Activated T-helper 1 cell treated with anti-CD3 and anti-CD28 coated beads, Interleukin-2, amount 50 U/mL, for 16 hours (primary cell): ENCODE results near the gene SRR.
"Not testable (repeated sequence)": the region's sequence is repeated elsewhere in the genome, so short reads cannot be mapped to it uniquely, and the experiment has no call there.

Experiments used
- DNase-seq, 2 donors: peaks; one replicate each; pipeline ENCODE4 v3.0.0-alpha.2; 2020; ENCODE audit warnings: low read depth in 1 of 2, low spot score in 1 of 2

The SRR gene

DNA sequence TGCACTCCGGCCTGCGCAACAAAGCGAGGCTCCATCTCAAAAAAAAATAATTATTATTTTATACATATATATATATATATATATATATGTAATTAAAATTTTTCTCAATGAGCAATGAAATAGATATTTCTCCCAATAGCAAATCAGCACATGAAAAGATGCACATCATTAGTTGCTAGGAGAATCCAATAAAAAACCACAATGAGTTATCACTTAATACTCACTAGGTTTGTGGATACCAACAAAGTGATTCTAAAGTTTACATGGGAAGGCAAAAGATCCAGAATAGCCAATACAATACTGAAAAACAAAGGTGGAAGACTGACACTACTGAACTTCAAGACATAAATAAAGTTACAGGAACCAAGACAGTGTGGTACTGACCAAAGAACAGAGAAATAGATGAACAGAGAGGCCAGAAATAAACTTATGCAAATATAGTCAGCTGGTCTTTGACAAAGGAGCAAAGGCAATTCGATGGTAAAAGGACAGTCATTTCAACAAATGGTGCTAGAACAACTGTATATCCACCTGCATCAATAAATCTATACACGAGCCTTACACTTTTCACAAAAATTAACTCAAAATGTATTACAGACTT lies 13.8 kb upstream of the SRR start:
- no peak for DNase-seq

DNA sequence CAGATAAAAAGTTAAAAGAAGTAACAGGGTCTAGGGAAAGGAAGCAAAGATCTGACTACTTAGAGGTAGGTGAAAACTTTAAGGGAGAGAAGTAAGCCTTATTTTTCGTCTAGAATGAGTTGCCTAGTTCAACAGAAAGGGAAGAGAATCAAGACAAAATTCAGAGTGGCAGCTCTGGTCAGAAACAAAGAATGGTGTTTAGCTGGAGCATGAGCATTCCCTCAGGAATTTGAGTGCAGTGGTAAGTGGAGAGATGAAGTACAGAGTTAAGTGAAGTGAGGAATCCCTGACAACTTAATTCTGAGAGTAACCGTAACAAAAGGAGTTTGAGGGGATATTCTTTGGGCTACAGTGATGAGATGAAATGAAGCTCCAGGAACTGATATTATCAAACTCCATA lies 11.7 kb upstream of the SRR start:
- DNase-seq: no peak

DNA sequence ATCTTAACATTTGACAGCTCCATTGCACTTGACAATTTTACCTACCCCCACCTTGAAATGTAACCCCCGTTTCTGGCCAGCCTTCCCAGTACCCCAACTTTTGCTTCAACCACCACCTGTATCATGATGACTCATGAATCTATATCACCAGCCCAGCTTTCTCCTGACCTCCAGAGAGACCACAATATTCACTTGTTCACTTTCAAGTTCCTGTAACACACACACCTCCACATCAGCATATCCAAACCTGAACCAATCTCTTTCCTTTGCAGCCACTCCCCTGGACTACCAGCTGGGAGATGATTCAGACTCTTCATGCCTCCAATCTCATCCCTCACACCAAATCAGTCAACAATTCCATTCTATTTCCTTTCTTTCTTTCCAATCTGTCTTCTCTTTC lies 8.2 kb upstream of the SRR start:
- no peak for DNase-seq

DNA sequence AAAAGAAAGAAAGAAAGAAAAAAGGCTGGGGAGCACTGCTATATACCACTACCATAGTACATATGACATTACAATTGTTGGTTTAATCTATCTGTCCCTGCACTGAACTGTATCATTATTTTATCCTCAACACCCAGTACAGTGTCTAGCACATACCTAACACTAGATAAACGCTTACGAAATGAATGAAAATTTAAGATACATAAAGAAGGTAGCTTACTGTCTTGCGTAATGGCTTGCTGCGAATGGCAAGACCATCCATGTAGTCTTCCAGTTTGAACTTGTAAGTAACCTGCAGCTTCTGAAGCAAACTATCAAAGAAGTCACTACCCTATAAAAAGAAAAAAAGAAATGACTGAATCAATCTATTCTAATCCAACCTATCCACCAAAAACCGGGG lies 6.7 kb upstream of the SRR start:
- DNase-seq: no peak

- DNase-seq: no peak
These were observed 4.6 kb upstream of the SRR start for GRCh38 chr17:2299136-2299535.

DNA sequence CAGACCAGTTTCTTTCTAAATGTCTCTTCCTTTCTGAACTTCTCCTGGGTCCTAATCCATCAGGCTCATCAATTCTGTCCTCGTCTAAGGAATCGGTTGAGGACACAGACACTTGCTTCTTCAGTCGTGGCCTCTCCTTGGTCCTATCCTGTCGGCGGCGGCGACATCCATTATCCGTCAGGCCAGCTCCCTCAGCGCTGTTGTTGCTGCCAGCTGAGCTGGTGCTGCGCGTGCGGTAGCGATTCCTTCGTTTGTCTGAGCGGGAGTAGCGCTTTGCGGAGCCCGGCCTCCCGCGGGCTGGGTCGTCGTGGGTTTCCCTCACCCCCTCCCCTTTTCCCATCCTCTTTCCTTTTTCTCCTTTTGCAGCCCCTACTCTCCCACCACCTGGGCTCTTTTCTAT lies 4.0 kb upstream of the SRR start:
- DNase-seq: no peak

DNA sequence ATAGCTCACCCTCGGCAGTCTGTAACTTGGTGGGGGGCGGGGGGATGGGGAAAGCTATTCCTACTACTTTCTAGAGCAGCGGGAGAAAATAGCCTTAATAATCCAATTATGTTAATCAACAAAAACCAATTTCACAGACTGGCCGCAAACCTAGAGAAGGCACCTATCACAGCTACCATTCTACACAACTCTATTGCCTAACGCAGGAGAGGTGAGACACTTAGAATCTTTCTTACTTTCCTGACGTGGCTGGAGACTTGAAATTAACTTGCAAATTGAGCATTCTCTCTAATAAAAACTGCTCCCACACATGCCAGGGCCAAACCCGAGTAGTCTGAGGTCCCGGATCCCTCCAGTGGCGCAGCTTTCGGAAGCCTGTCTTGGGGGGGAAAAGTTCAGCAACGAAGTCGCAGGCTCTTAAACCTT lies 959 bp upstream of the SRR start:
- no peak for DNase-seq

DNA sequence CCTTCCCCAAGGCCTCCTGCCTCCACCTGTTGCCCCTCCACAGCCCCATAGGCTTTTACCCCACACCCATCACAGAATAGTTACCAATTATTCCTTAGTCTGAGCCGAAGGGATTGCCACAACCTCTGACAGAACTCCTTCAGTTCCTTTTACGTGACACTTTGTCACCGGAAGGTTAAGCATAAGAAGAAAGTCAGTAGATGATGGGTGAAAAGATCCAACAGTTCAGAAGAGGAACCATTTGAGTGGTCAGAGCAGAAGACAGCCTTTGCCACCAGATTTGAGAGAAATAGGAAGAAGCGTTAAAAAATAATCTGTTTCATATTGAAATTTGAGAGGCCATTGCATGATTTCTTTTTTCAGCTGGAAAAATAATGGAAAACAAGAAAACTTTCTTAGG lies 1.2 kb downstream of the SRR start:
- no peak for DNase-seq

DNA sequence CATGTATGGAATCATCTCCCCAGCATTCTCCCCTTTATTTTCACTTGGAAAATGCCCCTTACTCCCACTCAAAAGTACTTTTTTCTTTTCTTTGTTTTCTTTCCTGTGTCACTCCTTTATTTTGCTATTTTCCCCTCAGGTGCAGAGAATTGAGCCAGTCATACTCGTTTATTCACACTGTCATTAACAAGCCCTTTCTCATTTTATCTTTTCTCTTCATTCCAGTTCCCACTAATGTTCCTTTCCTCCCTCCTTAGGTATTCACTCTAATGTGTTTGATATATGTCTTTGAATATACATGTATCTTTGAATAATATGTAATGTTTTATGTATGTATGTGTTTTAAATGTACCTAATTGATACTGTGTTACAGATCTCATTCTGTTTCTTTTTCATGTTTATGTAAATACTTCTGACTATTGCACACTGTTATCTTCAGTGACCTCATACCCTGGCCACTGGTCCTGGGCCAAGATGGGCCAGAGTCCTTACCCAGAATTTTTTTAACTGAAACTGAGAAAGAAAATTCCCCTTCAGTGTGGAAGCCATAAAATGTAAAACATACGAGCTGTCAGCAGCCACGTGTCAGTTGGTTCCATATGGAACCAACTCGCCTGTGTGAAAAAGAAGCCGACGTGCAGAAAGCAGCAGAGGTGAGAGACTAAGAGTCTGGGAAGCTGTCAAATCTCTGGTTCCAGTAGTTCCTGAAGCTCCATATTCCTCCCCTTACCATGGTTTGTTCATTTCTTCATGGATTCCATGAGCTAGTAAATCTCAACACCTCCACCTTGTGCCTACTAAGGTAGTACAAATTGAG lies 5.8 kb downstream of the SRR start:
- no peak for DNase-seq

- no peak for DNase-seq
These were observed 9.0 kb downstream of the SRR start for GRCh38 chr17:2312736-2313135.

- DNase-seq: not testable (repeated sequence)
These were observed 13.1 kb downstream of the SRR start for GRCh38 chr17:2316916-2317205.

- no peak for DNase-seq
These were observed 14.0 kb downstream of the SRR start for GRCh38 chr17:2317796-2318195.

- DNase-seq: no peak
These were observed 15.3 kb downstream of the SRR start for GRCh38 chr17:2319051-2319450.

DNA sequence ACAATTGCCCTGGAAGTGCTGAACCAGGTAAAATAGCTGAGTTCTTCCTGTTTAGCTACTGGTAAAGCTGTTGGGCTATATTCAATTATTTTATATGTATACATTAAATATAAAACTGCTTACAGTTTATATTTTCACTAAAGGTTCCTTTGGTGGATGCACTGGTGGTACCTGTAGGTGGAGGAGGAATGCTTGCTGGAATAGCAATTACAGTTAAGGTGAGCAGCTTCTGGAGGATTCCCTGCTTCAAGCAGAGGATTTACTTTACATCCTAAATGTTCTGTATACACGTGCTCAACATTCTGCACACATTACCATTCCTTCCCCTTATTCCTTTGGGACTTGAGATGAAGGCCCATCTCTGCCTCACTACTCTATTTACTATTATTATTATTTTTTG lies 17.6 kb downstream of the SRR start:
- DNase-seq: no peak

GRCh38 chr17:2323629-2324314 lies 20.0 kb downstream of the SRR start:
- no peak for DNase-seq

GRCh38 chr17:2331303-2331702 lies 27.6 kb downstream of the SRR start:
- no peak for DNase-seq

GRCh38 chr17:2335726-2336214 lies 32.0 kb downstream of the SRR start:
- no peak for DNase-seq

GRCh38 chr17:2336215-2336851 lies 32.6 kb downstream of the SRR start, which contains the start of gene TSR1:
TSS of gene TSR1 (minus strand) at chr17:2336457. CDS start at chr17:2336427, 30 bp downstream.
- peak; percentile 73 to 85 for DNase-seq

DNA sequence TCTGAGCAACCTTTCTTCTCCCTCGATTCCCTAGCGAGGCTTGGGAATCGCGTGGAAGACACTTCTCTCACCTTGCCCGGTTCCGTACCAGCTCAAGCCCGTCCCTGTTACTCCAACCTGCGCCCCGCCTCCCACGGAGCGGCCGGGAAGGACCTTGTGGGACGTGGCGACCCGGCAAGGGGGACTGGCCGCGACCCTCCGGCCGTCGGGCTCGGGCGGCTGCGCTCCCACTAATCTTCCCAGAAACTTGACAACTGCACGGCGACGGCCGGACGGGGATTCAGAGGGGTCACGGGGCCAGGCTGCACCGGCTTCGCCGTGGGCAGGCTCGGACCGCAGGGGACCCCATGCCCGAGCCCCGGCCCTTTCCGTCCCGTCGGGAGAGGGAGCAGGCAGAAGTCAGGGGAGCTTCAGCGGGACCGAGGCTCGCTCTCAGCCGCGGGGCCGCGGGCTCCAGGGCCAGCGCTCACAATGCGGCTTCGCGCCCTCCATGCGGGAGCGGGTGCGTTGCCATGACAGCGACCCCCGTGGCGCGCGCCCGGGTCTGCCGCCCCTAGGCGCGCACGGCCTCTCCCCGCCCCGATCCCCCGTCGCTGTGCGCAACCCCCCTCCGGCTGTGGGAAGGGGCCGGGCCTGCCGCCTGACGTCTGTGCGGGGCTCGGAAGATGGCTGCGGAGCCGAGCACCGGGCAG lies 33.2 kb downstream of the SRR start, which contains the start of gene SGSM2:
SGSM2 (plus strand) TSS at position 650 of the 692 bp plus-strand sequence. CDS start 188 bp downstream, outside the sequence.
- peak; percentile 30 to 55 for DNase-seq

- peak in 1 of 2 donors; percentile 44 for DNase-seq
These were observed 34.0 kb downstream of the SRR start for GRCh38 chr17:2337544-2338314.
